ENCODE results near the gene H2BK1.

DNA sequence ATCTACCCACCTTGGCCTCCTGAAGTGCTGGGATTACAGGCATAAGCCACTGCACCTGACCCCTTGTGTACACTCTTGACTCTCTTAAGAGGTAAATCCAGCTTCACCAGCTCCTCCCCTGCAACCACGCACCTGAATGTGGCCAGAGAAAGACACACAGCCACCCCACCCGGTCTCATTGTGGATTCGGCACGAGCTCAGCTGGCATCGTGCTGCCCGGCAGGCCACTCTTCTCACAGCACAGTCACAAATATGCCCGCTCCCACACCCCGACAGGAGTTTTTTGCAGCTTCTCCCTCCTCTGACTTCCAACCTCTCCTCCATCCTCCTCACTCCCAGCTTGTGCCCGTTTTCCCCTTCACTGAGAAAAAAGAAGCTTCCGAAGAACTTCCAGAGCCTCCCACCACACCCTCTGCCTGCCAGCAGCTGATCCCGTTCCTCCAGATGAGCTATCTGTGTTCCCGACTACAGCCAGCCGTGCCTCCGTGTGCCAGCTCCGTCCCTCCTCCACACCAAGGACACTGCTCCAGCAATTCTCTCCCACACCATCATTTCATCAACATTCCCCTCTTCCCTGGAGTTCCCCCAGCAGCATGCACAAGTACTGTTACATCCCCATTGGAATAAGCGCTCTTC lies 46.2 kb upstream of the H2BK1 start:
- TF ChIP-seq, protein P1, sequence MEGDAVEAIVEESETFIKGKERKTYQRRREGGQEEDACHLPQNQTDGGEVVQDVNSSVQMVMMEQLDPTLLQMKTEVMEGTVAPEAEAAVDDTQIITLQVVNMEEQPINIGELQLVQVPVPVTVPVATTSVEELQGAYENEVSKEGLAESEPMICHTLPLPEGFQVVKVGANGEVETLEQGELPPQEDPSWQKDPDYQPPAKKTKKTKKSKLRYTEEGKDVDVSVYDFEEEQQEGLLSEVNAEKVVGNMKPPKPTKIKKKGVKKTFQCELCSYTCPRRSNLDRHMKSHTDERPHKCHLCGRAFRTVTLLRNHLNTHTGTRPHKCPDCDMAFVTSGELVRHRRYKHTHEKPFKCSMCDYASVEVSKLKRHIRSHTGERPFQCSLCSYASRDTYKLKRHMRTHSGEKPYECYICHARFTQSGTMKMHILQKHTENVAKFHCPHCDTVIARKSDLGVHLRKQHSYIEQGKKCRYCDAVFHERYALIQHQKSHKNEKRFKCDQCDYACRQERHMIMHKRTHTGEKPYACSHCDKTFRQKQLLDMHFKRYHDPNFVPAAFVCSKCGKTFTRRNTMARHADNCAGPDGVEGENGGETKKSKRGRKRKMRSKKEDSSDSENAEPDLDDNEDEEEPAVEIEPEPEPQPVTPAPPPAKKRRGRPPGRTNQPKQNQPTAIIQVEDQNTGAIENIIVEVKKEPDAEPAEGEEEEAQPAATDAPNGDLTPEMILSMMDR (IDR thresholded peaks at IDR 0.05): no peak
- TF ChIP-seq POLR2A (IDR thresholded peaks at IDR 0.05) (no peak), POLR2AphosphoS5 (IDR thresholded peaks at IDR 0.05) (no peak), EP300 (IDR thresholded peaks at IDR 0.05) (no peak)
